GM21737 (cell line): ENCODE measurements around the gene ABHD16A.

ENCODE experiments used
- ATAC-seq: cut with Tn5 transposase; IDR thresholded peaks from one replicate; pipeline ENCODE4 v1.9.1; 2021; ENCODE audit warnings: mild to moderate bottlenecking, moderate library complexity; ENCODE audit not compliant: unreplicated experiment

Gene ABHD16A

GRCh38 chr6:31642798-31643570, 60.1 kb downstream of the ABHD16A start:
- no peak for ATAC-seq

GRCh38 chr6:31641370-31641769, 61.8 kb downstream of the ABHD16A start:
- no peak for ATAC-seq

GRCh38 chr6:31640612-31641011, 62.5 kb downstream of the ABHD16A start:
- no peak for ATAC-seq

GRCh38 chr6:31639449-31639861, 63.7 kb downstream of the ABHD16A start:
- ATAC-seq = no peak

GRCh38 chr6:31639043-31639442, 64.1 kb downstream of the ABHD16A start:
- ATAC-seq = no peak
